H1 (cell line): ENCODE data around the gene GGT5. TPM values are rescaled to one million over a fixed set of nuclear protein-coding genes. Genes with fewer than 3 reads are reported as not detected.

Source experiments
- CTCF ChIA-PET: fragments of 300-600 bp; sonication (Branson Sonifier 250); formaldehyde crosslinking; loops from one replicate; lab custom pipeline; 2021; ENCODE audit not compliant: partially characterized antibody; lab: Charles Lee
- POLR2A ChIA-PET: fragments of 300-600 bp; sonication (Branson Sonifier 250); formaldehyde crosslinking; loops from one replicate; lab custom pipeline; 2021; ENCODE audit warnings: inconsistent platforms; ENCODE audit not compliant: partially characterized antibody; lab: Charles Lee
- DNase-seq, 2 experiments: peaks; one replicate each; pipeline versions ENCODE4 v3.0.0 to v3.0.0-alpha.2; 2010 to 2022; ENCODE audit warnings: low spot score in 2 of 2, low read depth in 1 of 2, mixed read lengths in 1 of 2
- FAIRE-seq: peaks from 2 replicates; lab custom pipeline; 2011; peaks lifted over from hg19 to GRCh38; lab: Jason Lieb, UNC
- H2AFZ ChIP-seq: 2 replicates; pipeline ENCODE4 v1.8.1; 2012; ENCODE audit warnings: low read length, inconsistent platforms
- H2AK5ac ChIP-seq: 2 replicates; pipeline ENCODE4 v1.6.1; 2013; ENCODE audit warnings: low read depth, low read length
- H2BK120ac ChIP-seq: replicated peaks from 2 replicates; pipeline ENCODE3; 2013; ENCODE audit warnings: low read depth, low read length, inconsistent platforms
- H2BK12ac ChIP-seq: 2 replicates; pipeline ENCODE4 v1.6.1; 2013; ENCODE audit warnings: low read depth, low read length
- H2BK15ac ChIP-seq: 2 replicates; pipeline ENCODE4 v1.6.1; 2013; ENCODE audit warnings: low read length
- H2BK20ac ChIP-seq: 2 replicates; pipeline ENCODE4 v1.6.1; 2013; ENCODE audit warnings: low read length
- H2BK5ac ChIP-seq: 2 replicates; pipeline ENCODE4 v1.6.1; 2013; ENCODE audit warnings: low read depth, low read length
- H3K14ac ChIP-seq: 2 replicates; pipeline ENCODE4 v1.6.1; 2013; ENCODE audit warnings: inconsistent platforms; ENCODE audit not compliant: insufficient read length
- H3K18ac ChIP-seq: 2 replicates; pipeline ENCODE4 v1.6.1; 2013; ENCODE audit warnings: low read length; ENCODE audit errors: extremely low read depth
- H3K23ac ChIP-seq: 2 replicates; pipeline ENCODE4 v1.6.1; 2013; ENCODE audit warnings: inconsistent platforms; ENCODE audit not compliant: insufficient read length
- H3K23me2 ChIP-seq: 2 replicates; pipeline ENCODE4 v1.6.1; 2013; ENCODE audit warnings: low read depth, low read length
- H3K27ac ChIP-seq: 2 replicates; pipeline ENCODE4 v1.6.1; 2011; ENCODE audit warnings: low read depth, low read length, inconsistent platforms
- H3K27me3 ChIP-seq, 4 experiments: replicated peaks in 1 of 4; 1 replicate in 1 of 4; 2 replicates in 3 of 4; pipeline versions ENCODE4 v1.6.1 to v1.8.1; 2011 to 2013; ENCODE audit warnings: low read length in 3 of 4, mild to moderate bottlenecking in 3 of 4, inconsistent platforms in 2 of 4, mixed read lengths in 2 of 4, moderate library complexity in 1 of 4; ENCODE audit not compliant: control insufficient read depth in 3 of 4, insufficient read depth in 3 of 4; ENCODE audit errors: extremely low read depth in 1 of 4
- H3K36me3 ChIP-seq, 4 experiments: 2 replicates each; pipeline versions ENCODE4 v1.6.1 to v1.8.1; 2011 to 2013; ENCODE audit warnings: mild to moderate bottlenecking in 4 of 4, low read length in 3 of 4, moderate library complexity in 2 of 4, control low read depth in 1 of 4, inconsistent platforms in 1 of 4; ENCODE audit not compliant: insufficient read depth in 4 of 4, control insufficient read depth in 2 of 4
- H3K4ac ChIP-seq: replicated peaks from 2 replicates; pipeline ENCODE3; 2013; ENCODE audit warnings: low read length, low read depth, mixed read lengths, inconsistent platforms; ENCODE audit not compliant: insufficient read length
- H3K4me1 ChIP-seq, 4 experiments: replicated peaks in 1 of 4; 1 replicate in 1 of 4; 2 replicates in 3 of 4; pipeline versions ENCODE4 v1.6.1 to v1.8.1; 2011 to 2013; ENCODE audit warnings: low read length in 3 of 4, inconsistent platforms in 2 of 4, mixed read lengths in 1 of 4; ENCODE audit not compliant: insufficient read depth in 4 of 4, control insufficient read depth in 3 of 4
- H3K4me2 ChIP-seq, 2 experiments: 2 replicates each; pipeline versions ENCODE4 v1.6.1 to v1.8.1; 2011 to 2013; ENCODE audit warnings: low read depth in 2 of 2, low read length in 2 of 2, control low read depth in 1 of 2, inconsistent platforms in 1 of 2, mild to moderate bottlenecking in 1 of 2; ENCODE audit not compliant: insufficient read depth in 1 of 2
- H3K4me3 ChIP-seq, 4 experiments: fragments of 200-600, 300-600 bp in 1 of 4; sonication (generic), shearing (Covaris generic), sonication (Bioruptor Twin) in 1 of 4; 2 replicates each; pipeline versions ENCODE4 v1.5.1 to v1.8.1; 2011 to 2016; ENCODE audit warnings: low read length in 4 of 4, low read depth in 3 of 4, control low read depth in 2 of 4, inconsistent platforms in 2 of 4, mild to moderate bottlenecking in 2 of 4, mixed read lengths in 1 of 4, moderate library complexity in 1 of 4; ENCODE audit not compliant: insufficient read depth in 2 of 4; ENCODE audit errors: extremely low read depth in 1 of 4
- H3K56ac ChIP-seq: replicated peaks from 2 replicates; pipeline ENCODE3; 2013; ENCODE audit warnings: low read depth, mild to moderate bottlenecking, mixed read lengths, low read length, inconsistent platforms; ENCODE audit not compliant: insufficient read length
- H3K79me1 ChIP-seq: 2 replicates; pipeline ENCODE4 v1.6.1; 2013; ENCODE audit warnings: low read depth, low read length, control low read depth
- H3K79me2 ChIP-seq, 2 experiments: 2 replicates each; pipeline versions ENCODE4 v1.6.1 to v1.8.1; 2012 to 2013; ENCODE audit warnings: low read length in 2 of 2, mild to moderate bottlenecking in 2 of 2, inconsistent platforms in 1 of 2; ENCODE audit not compliant: insufficient read depth in 2 of 2, control insufficient read depth in 1 of 2
- H3K9ac ChIP-seq, 4 experiments: replicated peaks in 1 of 4; 1 replicate in 1 of 4; 2 replicates in 3 of 4; pipeline versions ENCODE4 v1.6.1 to v1.8.1; 2011 to 2013; ENCODE audit warnings: low read depth in 3 of 4, low read length in 3 of 4, control low read depth in 2 of 4, mild to moderate bottlenecking in 2 of 4, moderate library complexity in 2 of 4, inconsistent platforms in 1 of 4; ENCODE audit errors: extremely low read depth in 1 of 4
- H3K9me3 ChIP-seq, 2 experiments: 2 replicates each; pipeline versions ENCODE4 v1.6.1 to v1.8.1; 2012 to 2013; ENCODE audit warnings: mild to moderate bottlenecking in 2 of 2, moderate library complexity in 2 of 2, control low read depth in 1 of 2, inconsistent platforms in 1 of 2, low read depth in 1 of 2, low read length in 1 of 2, mixed read lengths in 1 of 2; ENCODE audit not compliant: insufficient read depth in 2 of 2
- H4K20me1 ChIP-seq, 2 experiments: replicated peaks in 1 of 2; 2 replicates each; pipeline versions ENCODE3 to v1.8.1; 2011 to 2013; ENCODE audit warnings: inconsistent platforms in 2 of 2, low read length in 2 of 2, mild to moderate bottlenecking in 1 of 2; ENCODE audit not compliant: insufficient read depth in 2 of 2, control insufficient read depth in 1 of 2
- H4K5ac ChIP-seq: 2 replicates; pipeline ENCODE4 v1.6.1; 2013; ENCODE audit warnings: low read length, low read depth, mixed read lengths, inconsistent platforms; ENCODE audit not compliant: insufficient read length
- H4K8ac ChIP-seq: 2 replicates; pipeline ENCODE4 v1.8.0; 2013; ENCODE audit warnings: mild to moderate bottlenecking, moderate library complexity, low read length, inconsistent platforms; ENCODE audit not compliant: insufficient read depth; ENCODE audit errors: extremely low read depth
- H4K91ac ChIP-seq: replicated peaks from 2 replicates; pipeline ENCODE3; 2013; ENCODE audit warnings: low read length, mixed read lengths, inconsistent platforms; ENCODE audit not compliant: insufficient read length
- ATF3 ChIP-seq: IDR thresholded peaks from 2 replicates; pipeline ENCODE4 v1.6.1; 2011; ENCODE audit warnings: low read depth, mild to moderate bottlenecking, low read length; ENCODE audit not compliant: insufficient read depth
- BRCA1 ChIP-seq: IDR thresholded peaks from 2 replicates; pipeline ENCODE4 v1.6.1; 2012; ENCODE audit warnings: low read depth, low read length, improper control_type of control experiment
- CBX8 ChIP-seq: fragments of 300-800, 300-1000 bp; sonication (generic); IDR thresholded peaks from 2 replicates; pipeline ENCODE4 v1.7.1; 2016; ENCODE audit warnings: low read depth, low read length, borderline replicate concordance
- CHD1 ChIP-seq: IDR thresholded peaks from 2 replicates; pipeline ENCODE4 v1.6.1; 2012; ENCODE audit warnings: low read depth, low read length, improper control_type of control experiment
- CHD2 ChIP-seq: IDR thresholded peaks from 2 replicates; pipeline ENCODE4 v1.6.1; 2012; ENCODE audit warnings: low read length, improper control_type of control experiment
- CTBP2 ChIP-seq: IDR thresholded peaks from 2 replicates; pipeline ENCODE4 v1.7.0; 2011; ENCODE audit warnings: borderline replicate concordance, mild to moderate bottlenecking, moderate library complexity, mixed read lengths, low read length; ENCODE audit not compliant: insufficient read depth, insufficient read length
- HDAC2 ChIP-seq, 2 experiments: fragments of 300-600 bp in 1 of 2; sonication (generic) in 1 of 2; IDR thresholded peaks; 2 replicates each; pipeline ENCODE4 v1.6.1; 2011 to 2012; ENCODE audit warnings: low read depth in 2 of 2, low read length in 2 of 2, mild to moderate bottlenecking in 2 of 2, moderate library complexity in 2 of 2, borderline replicate concordance in 1 of 2, inconsistent platforms in 1 of 2
- HDAC6 ChIP-seq: IDR thresholded peaks from one replicate; pipeline ENCODE4 v1.7.1; 2012; ENCODE audit warnings: low read depth, mild to moderate bottlenecking, inconsistent platforms, low read length, moderate library complexity
- KDM4A ChIP-seq: IDR thresholded peaks from one replicate; pipeline ENCODE4 v1.7.1; 2012; ENCODE audit warnings: low read depth, mild to moderate bottlenecking, moderate library complexity, low read length, inconsistent platforms; ENCODE audit not compliant: severe bottlenecking
- SIRT6 ChIP-seq: IDR thresholded peaks from one replicate; pipeline ENCODE4 v1.7.1; 2012; ENCODE audit warnings: low read length, inconsistent platforms
- SP4 ChIP-seq: IDR thresholded peaks from 2 replicates; pipeline ENCODE4 v1.6.1; 2012; ENCODE audit warnings: low read length, inconsistent platforms
- TAF1 ChIP-seq: IDR thresholded peaks from 2 replicates; pipeline ENCODE4 v1.6.1; 2011; ENCODE audit warnings: mild to moderate bottlenecking, low read depth, low read length
- TBP ChIP-seq: IDR thresholded peaks from 2 replicates; pipeline ENCODE4 v1.6.1; 2011; ENCODE audit warnings: low read depth, low read length, improper control_type of control experiment
- TCF12 ChIP-seq: IDR thresholded peaks from 2 replicates; pipeline ENCODE4 v1.6.1; 2011; ENCODE audit warnings: low read depth, mild to moderate bottlenecking, low read length
- whole genome bisulfite sequencing, 2 experiments: shearing (Covaris generic) in 1 of 2; methylation state at CpG; one replicate each; pipeline versions ENCODE4 v1.1.6 to v1.1.7; 2013 to 2015; ENCODE audit warnings: low lambda C conversion rate in 2 of 2, mixed read lengths in 2 of 2, inconsistent platforms in 1 of 2, low coverage in 1 of 2, missing lambda C conversion rate in 1 of 2; ENCODE audit not compliant: insufficient replicate concordance in 2 of 2, insufficient coverage in 1 of 2, insufficient read length in 1 of 2; ENCODE audit errors: extremely low coverage in 1 of 2, missing lambda C conversion rate in 1 of 2; 5-methylcytosine and 5-hydroxymethylcytosine counted together
- polyA plus RNA-seq, 7 experiments: library from polyadenylated mRNA; depleted of rRNA in 3 of 7; stranded (reverse) in 5 of 7; unstranded in 2 of 7; fragments of >200 nt in 5 of 7; fragments of 200-250 nt in 2 of 7; gene quantifications; 1 replicate in 5 of 7; 2 replicates in 1 of 7; 4 replicates in 1 of 7; pipeline versions ENCODE4 v1.2.1 to v1.2.3, GENCODE V29; 2011 to 2013; ENCODE audit warnings: missing spikeins in 2 of 7, mixed read lengths in 2 of 7
- total RNA-seq: library from RNA; stranded (reverse); fragmentation: NEBNext Ultra II Directional; extraction: Animal tissue kit (Norgen Biotek cat#: 25700); gene quantifications from 2 replicates; pipeline ENCODE4 v1.2.1, GENCODE V29; 2021

The GGT5 gene
- total and polyA plus RNA-seq, 2 of the 8 experiments (the other 6 are each of a cell fraction or from before 2014, with no cell fraction given) = 0.05 TPM; not detected in 1

GRCh38 chr22:24209687-24210086, 35.2 kb downstream of the GGT5 start:
- Histone ChIP-seq H3K27me3 (no peaks in the 10 kb centered on the region), H2AK5ac (no peak overlapping the region), H3K79me1 (no peaks in the 10 kb centered on the region), H3K23ac (no peak overlapping the region), H2BK20ac (no peak overlapping the region), H2BK120ac (no peak overlapping the region), H4K8ac (no peak overlapping the region), H3K9ac (no peak overlapping the region), H4K5ac (no peak overlapping the region), H3K4me1 (peaks cover 0 to 5% (median under 1%) of the 10 kb centered on the region in 4 experiments; a peak in 1 of 7 replicates), H3K4me2 (no peak overlapping the region), H3K79me2 (no peaks in the 10 kb centered on the region), H2AFZ (no peak overlapping the region), H4K20me1 (no peaks in the 10 kb centered on the region), H3K4me3 (no peak overlapping the region), H3K14ac (no peak overlapping the region), H3K36me3 (no peaks in the 10 kb centered on the region), H4K91ac (no peak overlapping the region), H3K23me2 (no peaks in the 10 kb centered on the region), H3K56ac (no peak overlapping the region), H3K4ac (no peak overlapping the region), H3K18ac (no peak overlapping the region), H3K27ac (no peak overlapping the region), H2BK15ac (no peak overlapping the region), H2BK12ac (no peak overlapping the region), H2BK5ac (no peak overlapping the region), H3K9me3 (peaks cover 0 to 3% of the 10 kb centered on the region in 2 experiments; a peak in 2 of 4 replicates)
- ChIA-PET CTCF (interaction anchor here (0.6 to 3.2 kb wide), 6 partner anchors 19 to 341 kb away, joined by 3 to 17 read pairs (median 4); no protein-coding TSS in a partner anchor), POLR2A (no interaction called here)
- DNase-seq (no peak), FAIRE-seq (no peak)
- WGBS, 2 experiments = 88% methylated on average over 4 of the region's 4 CpGs; no CpG with 5 or more reads in 1 of the 2 experiments
- TF ChIP-seq KDM4A (no peak), TBP (no peak), CBX8 (no peak), BRCA1 (no peak), SIRT6 (no peak), ATF3 (no peak), CHD2 (no peak), CHD1 (no peak), CTBP2 (no peak), SP4 (no peak), HDAC2 (IDR thresholded peaks at IDR 0.05; ENCODE audit: borderline replicate concordance in 1 of 2, low read depth in 2 of 2, low read length in 2 of 2) (no peak), TAF1 (no peak), HDAC6 (no peak), TCF12 (no peak)
